ENCODE measurements around the gene MIEF2.

DNA sequence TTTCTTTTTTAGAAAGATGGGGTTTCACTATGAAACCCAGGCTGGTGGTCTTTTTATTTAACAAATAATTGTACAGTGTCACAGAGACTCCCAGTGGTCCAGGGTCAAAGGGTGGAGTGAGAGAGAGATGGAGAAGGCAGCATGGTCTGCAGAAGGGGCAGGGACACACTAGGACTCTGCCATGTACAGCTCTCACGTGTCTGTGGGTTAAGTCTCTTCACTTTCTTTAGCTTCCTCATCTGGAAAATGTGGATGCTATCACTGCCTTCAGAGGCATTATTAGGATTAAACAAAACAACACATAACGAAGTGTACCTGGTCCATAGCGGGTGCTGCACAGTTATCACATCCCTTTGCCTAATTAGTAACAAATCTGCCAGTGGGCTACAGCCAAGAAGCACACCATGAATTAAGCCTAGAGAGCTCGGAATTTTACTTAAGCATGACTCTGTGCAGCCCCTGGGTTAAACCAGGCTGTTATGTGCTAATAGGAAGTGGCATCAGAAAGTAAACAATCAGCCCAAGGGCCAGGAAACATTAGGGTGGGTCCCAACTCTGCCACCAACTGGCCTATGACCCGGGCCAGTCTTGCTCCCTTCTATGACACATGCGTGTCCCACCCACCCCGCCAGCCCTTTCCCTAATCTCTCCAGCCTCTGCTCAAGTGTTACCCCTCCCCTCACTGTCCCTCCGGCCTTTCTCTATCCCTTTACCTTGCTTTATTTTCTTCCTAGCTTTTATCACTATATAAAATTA, 40.4 kb downstream of the MIEF2 start:
- TF ChIP-seq, protein P1, sequence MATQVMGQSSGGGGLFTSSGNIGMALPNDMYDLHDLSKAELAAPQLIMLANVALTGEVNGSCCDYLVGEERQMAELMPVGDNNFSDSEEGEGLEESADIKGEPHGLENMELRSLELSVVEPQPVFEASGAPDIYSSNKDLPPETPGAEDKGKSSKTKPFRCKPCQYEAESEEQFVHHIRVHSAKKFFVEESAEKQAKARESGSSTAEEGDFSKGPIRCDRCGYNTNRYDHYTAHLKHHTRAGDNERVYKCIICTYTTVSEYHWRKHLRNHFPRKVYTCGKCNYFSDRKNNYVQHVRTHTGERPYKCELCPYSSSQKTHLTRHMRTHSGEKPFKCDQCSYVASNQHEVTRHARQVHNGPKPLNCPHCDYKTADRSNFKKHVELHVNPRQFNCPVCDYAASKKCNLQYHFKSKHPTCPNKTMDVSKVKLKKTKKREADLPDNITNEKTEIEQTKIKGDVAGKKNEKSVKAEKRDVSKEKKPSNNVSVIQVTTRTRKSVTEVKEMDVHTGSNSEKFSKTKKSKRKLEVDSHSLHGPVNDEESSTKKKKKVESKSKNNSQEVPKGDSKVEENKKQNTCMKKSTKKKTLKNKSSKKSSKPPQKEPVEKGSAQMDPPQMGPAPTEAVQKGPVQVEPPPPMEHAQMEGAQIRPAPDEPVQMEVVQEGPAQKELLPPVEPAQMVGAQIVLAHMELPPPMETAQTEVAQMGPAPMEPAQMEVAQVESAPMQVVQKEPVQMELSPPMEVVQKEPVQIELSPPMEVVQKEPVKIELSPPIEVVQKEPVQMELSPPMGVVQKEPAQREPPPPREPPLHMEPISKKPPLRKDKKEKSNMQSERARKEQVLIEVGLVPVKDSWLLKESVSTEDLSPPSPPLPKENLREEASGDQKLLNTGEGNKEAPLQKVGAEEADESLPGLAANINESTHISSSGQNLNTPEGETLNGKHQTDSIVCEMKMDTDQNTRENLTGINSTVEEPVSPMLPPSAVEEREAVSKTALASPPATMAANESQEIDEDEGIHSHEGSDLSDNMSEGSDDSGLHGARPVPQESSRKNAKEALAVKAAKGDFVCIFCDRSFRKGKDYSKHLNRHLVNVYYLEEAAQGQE (IDR thresholded peaks at IDR 0.05; ENCODE audit: insufficient read depth in 1 of 2, low read depth in 2 of 2, low read length in 2 of 2) = no peak
- TF ChIP-seq POLR2AphosphoS5 (IDR thresholded peaks at IDR 0.05; ENCODE audit: low read depth, low read length) (peak; percentile 34; the same call in 1 of the 2 replicates), SIN3A (IDR thresholded peaks at IDR 0.05; ENCODE audit: borderline replicate concordance, insufficient read depth, low read length) (no peak)
